Measurements from ENCODE around the gene SSU72. TPM values are rescaled to one million over a fixed set of nuclear protein-coding genes. Genes with fewer than 3 reads are reported as not detected.

Gene SSU72
- total RNA-seq, 1 experiment from 2014 or later, result 104 TPM

DNA sequence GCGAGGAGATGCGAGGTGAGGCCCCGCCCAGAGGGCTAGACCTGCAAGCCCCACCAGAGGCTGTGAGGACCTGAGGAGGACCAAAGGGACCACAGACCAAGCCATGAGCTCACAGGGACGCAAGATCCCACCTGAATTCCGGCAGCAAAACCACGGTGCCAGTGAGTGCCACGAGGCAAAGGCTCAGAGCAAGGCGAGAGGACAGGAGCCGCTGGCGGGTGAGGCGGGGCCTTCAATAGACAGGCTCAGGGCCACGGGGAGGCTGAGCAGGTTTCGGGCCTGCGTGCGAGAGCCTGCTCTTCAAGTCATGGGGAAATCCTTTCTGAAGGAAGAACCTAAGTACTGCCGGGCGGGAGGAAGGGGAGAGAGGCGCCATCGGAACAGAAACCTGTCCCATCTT lies 27.2 kb downstream of the SSU72 start:
- ChIA-PET CTCF (no interaction called here), POLR2A (interaction anchor here (0.8 kb wide), 1 partner anchor 13 kb away, joined by 3 read pairs; no protein-coding TSS in a partner anchor)
- Mint-ChIP-seq H3K9me3 (ENCODE audit: unreplicated experiment) (no peaks in the 10 kb centered on the region), H3K27ac (ENCODE audit: low read depth, unreplicated experiment) (no peak overlapping the region), H3K27me3 (ENCODE audit: insufficient read depth, unreplicated experiment) (no peaks in the 10 kb centered on the region), H3K36me3 (ENCODE audit: insufficient read depth, unreplicated experiment) (peaks cover 41% of the 10 kb centered on the region), H3K4me3 (ENCODE audit: unreplicated experiment) (no peak overlapping the region), H3K4me1 (ENCODE audit: insufficient read depth, unreplicated experiment) (no peaks in the 10 kb centered on the region)
- no TSS peak for BruUV-seq (replicated peaks)
- no peak for TF ChIP-seq CTCF (IDR thresholded peaks at IDR 0.05; ENCODE audit: unreplicated experiment)
- intact Hi-C loops (cut with micrococcal nuclease), result no loop called here
- no peak for DNase-seq (ENCODE audit: unreplicated experiment)

DNA sequence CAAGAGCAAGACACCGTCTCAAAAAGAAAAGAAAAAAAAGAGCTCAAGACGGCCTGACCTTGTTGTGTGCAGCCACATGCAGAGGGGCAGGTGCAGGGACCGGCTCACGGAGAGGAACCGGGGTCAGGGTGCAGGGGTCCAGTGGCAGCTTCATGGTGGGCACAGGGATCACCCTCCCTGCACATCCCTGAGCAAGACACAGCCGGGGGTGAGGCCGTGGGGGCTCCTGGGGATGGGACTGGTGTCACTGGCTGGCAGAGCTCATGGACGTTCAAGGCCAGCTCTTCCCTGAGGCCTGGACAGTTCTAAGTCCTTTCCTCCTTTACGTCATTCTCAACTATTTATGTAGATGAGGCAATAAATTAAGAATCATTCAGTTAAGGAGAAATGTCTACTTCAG lies 27.7 kb downstream of the SSU72 start:
- Mint-ChIP-seq H3K4me3 (ENCODE audit: unreplicated experiment) (no peak overlapping the region), H3K36me3 (ENCODE audit: insufficient read depth, unreplicated experiment) (peaks cover 46% of the 10 kb centered on the region), H3K27me3 (ENCODE audit: insufficient read depth, unreplicated experiment) (no peaks in the 10 kb centered on the region), H3K9me3 (ENCODE audit: unreplicated experiment) (no peaks in the 10 kb centered on the region), H3K4me1 (ENCODE audit: insufficient read depth, unreplicated experiment) (no peaks in the 10 kb centered on the region), H3K27ac (ENCODE audit: low read depth, unreplicated experiment) (no peak overlapping the region)
- no peak for TF ChIP-seq CTCF (IDR thresholded peaks at IDR 0.05; ENCODE audit: unreplicated experiment)
- CTCF ChIA-PET, result interaction anchor here (1.1 kb wide), 1 partner anchor 39 kb away, joined by 3 read pairs; no protein-coding TSS in a partner anchor
- POLR2A ChIA-PET, result interaction anchor here (0.8 kb wide), 1 partner anchor 14 kb away, joined by 3 read pairs; no protein-coding TSS in a partner anchor
- no peak for DNase-seq (ENCODE audit: unreplicated experiment)
- BruUV-seq (replicated peaks), result no TSS peak
- intact Hi-C loops (cut with micrococcal nuclease), result no loop called here

- H3K9me3 Mint-ChIP-seq (ENCODE audit: unreplicated experiment), result no peaks in the 10 kb centered on the region
Observed at GRCh38 chr1:1545946-1546737, 28.5 kb downstream of the SSU72 start.

More at GRCh38 chr1:1545946-1546737, 28.5 kb downstream of the SSU72 start:
- H3K27me3 Mint-ChIP-seq (ENCODE audit: insufficient read depth, unreplicated experiment), result no peaks in the 10 kb centered on the region
- H3K4me3 Mint-ChIP-seq (ENCODE audit: unreplicated experiment), result no peak overlapping the region
- H3K4me1 Mint-ChIP-seq (ENCODE audit: insufficient read depth, unreplicated experiment), result no peaks in the 10 kb centered on the region
- no TSS peak for BruUV-seq (replicated peaks)
- POLR2A ChIA-PET, result interaction anchor here (0.7 kb wide), 1 partner anchor 106 kb away, joined by 3 read pairs; no protein-coding TSS in a partner anchor
- no peak for DNase-seq (ENCODE audit: unreplicated experiment)
- intact Hi-C loops (cut with micrococcal nuclease), result no loop called here
- CTCF ChIA-PET, result interaction anchor here (1.1 kb wide), 1 partner anchor 40 kb away, joined by 3 read pairs; no protein-coding TSS in a partner anchor
- H3K27ac Mint-ChIP-seq (ENCODE audit: low read depth, unreplicated experiment), result no peak overlapping the region
- TF ChIP-seq CTCF (IDR thresholded peaks at IDR 0.05; ENCODE audit: unreplicated experiment), result no peak
- peaks cover 46% of the 10 kb centered on the region for H3K36me3 Mint-ChIP-seq (ENCODE audit: insufficient read depth, unreplicated experiment)
